ENCODE measurements around the gene MYO16.

The MYO16 gene

DNA sequence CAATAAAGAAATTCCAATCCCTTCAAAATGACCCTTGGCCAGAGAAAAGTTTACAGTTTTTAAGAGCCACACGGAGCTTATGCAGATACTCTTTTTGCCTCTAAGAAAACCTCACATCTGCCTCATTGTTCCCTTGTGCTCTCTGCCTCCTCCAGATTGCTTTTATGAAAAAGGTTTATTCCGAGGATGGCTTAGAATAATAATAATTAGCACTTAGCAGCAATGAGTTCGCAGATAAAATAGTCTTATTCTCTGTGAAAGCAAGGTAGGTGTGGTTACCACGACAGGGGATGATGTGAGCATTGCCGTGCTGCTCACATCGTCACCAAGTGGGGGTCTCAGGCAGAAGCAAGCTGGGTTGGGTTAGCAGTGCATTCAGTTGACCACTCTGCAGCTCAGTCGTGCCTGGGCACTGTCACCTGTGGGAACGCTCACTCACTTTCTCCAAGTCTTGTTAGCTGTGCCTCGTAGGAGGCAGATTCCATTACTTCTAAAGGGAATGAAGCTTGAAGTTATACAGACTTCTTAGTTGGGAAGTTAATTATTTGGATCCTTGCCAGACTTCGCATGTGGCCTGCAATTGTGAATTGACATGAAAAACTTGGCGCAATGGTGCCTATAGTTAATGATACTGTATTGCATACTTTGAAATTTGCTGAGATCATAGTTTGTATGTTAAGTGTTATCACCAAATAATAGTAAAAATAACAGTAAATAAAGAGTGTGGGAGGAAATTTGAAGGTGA, 157.2 kb downstream of the MYO16 start:
- DNase-seq (ENCODE audit: extremely low read depth, low read depth), result no peak
- TF ChIP-seq, protein P1, sequence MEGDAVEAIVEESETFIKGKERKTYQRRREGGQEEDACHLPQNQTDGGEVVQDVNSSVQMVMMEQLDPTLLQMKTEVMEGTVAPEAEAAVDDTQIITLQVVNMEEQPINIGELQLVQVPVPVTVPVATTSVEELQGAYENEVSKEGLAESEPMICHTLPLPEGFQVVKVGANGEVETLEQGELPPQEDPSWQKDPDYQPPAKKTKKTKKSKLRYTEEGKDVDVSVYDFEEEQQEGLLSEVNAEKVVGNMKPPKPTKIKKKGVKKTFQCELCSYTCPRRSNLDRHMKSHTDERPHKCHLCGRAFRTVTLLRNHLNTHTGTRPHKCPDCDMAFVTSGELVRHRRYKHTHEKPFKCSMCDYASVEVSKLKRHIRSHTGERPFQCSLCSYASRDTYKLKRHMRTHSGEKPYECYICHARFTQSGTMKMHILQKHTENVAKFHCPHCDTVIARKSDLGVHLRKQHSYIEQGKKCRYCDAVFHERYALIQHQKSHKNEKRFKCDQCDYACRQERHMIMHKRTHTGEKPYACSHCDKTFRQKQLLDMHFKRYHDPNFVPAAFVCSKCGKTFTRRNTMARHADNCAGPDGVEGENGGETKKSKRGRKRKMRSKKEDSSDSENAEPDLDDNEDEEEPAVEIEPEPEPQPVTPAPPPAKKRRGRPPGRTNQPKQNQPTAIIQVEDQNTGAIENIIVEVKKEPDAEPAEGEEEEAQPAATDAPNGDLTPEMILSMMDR (IDR thresholded peaks at IDR 0.05; ENCODE audit: low read depth, low read length), result no peak

DNA sequence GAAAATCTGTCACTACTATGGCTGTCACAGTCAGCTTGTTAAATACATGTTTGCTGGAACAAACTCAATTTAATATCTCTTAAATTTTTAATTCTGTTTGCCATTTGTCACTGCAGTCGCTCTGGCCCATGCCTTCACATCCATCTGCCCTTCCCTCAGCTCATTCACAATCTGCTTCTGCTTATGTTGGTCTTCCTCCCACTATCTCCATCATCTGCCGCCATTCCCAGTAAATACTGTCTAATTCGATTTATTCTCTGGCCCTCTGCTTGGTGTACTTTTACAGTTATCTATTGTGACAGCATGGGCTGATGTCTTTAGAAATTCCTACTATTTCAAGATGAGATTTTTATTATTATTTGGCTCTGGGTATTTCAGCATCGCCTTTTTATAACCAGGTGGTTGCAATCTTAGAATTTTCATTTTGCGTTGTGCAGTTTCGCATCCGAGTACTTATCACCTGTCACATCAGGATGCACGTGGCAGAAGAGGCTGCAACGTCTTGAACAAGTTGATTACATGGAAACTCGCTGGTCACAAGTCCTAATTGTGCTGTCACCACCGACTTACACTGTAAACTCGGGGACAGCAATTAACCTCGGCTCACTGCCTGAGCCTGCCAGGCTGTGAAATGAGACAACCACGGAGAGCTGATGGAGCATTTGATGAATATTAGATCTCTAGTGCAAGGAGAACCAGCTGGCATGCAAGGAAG, 158.4 kb downstream of the MYO16 start:
- TF ChIP-seq, protein P1 (IDR thresholded peaks at IDR 0.05; ENCODE audit: low read depth, low read length), result no peak
- no peak for DNase-seq (ENCODE audit: extremely low read depth, low read depth)

DNA sequence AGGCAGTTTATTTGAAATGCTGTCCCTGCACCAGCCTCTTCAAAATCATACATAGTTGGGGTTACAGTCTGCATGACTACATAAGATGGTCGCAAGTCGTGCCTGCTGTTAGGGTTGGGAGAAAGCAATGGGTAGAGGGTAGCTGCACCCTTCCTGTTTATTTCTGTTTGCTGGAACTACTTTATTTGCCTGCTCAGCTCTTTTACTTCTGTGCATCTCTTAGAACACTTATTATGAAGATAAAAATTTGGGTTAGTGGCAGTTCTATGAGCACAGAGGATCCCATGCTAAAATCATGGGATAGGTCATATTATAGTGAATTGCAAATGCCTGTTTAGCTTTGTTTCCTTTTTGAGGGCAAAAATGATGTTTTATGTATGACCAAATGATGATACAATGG, 160.1 kb downstream of the MYO16 start:
- no peak for DNase-seq (ENCODE audit: extremely low read depth, low read depth)
- TF ChIP-seq, protein P1 (IDR thresholded peaks at IDR 0.05; ENCODE audit: low read depth, low read length), result no peak

DNA sequence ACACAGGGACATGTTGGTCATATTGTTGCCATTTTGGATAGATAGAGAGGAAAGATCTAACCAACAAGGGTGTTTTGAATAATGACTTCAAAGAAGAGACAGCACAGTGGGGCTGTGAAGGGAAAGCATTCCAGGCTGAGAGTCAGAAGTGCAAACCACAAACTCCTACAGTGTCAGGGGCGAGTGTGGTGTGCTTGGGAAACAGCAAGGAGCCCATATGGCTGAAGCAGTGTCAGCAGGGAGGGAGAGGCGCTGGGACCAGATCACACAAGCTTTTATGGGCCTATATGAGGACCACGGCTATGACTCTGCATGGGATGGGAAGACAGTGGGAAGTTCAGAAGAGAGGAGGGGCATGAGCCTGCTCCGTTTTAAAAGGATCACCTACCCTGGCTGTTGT, 166.4 kb downstream of the MYO16 start:
- TF ChIP-seq, protein P1 (IDR thresholded peaks at IDR 0.05; ENCODE audit: low read depth, low read length), result no peak
- DNase-seq (ENCODE audit: extremely low read depth, low read depth), result no peak

DNA sequence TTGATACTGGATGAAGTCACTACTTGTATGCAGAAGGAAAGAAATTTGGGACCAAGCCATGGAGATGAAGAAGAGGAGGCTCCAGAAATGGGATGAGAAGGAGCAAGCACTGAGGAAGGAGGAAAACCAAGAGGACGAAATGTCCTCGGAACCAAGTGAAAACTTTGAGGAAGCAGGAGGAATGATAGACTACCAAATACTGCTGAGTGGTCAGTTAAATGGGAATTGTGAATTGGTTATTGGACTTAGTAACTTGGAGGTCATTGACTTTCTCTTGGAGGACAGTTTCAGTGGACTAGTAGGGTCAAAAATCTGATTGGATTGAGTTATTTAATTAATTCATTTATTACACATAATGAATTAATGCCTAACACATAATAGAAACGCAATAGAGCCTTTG, 167.9 kb downstream of the MYO16 start:
- DNase-seq (ENCODE audit: extremely low read depth, low read depth), result no peak

DNA sequence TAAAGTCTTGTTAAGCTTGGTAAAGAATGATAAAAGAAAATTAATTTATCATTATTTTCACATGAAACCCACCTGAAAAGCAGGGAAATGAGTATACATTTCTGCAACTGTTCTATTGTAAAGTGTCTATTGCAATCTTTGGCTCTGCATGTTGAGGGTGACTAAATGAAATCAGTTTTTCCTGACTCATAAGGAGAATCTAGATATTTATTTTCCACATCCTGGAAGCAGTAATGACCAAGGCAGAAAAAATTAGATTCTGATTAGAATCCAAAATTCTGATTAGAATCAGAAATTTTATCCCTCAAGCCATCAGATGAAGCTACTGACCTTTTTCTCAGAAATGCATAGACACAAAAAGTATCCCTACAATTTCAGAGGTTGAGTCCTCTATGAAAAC, 178.4 kb downstream of the MYO16 start:
- DNase-seq (ENCODE audit: extremely low read depth, low read depth), result no peak
- TF ChIP-seq, protein P1 (IDR thresholded peaks at IDR 0.05; ENCODE audit: low read depth, low read length), result no peak

More for the DNA sequence above, 167.9 kb downstream of the MYO16 start:
- TF ChIP-seq, protein P1 (IDR thresholded peaks at IDR 0.05; ENCODE audit: low read depth, low read length), result no peak

DNA sequence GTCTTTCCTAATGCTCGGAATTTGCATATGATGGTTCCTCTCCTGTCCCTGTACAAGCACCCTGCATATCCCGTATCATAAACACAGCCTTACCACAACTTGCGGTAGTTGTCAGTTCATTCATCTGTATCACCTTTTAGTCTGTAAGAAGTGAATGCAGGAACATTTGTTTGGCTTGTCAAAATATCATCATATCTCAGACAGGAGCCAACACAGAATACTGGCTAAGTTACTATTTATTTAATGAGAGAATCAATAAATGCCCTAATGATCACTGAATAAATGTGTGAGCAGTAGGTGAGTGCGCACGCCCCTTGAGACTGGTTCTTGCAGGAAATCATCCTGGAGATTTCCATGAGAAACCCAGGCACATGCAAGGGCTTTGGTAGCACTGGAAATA, 182.8 kb downstream of the MYO16 start:
- DNase-seq (ENCODE audit: extremely low read depth, low read depth), result no peak
- TF ChIP-seq, protein P1 (IDR thresholded peaks at IDR 0.05; ENCODE audit: low read depth, low read length), result no peak
